PFSK-1 (cell line): Measurements from ENCODE around the gene KRT6B.

Experiments
- FOXP2 ChIP-seq: optimal IDR thresholded peaks from 2 replicates; pipeline ENCODE3; 2011; ENCODE audit warnings: borderline replicate concordance, control low read depth, inconsistent platforms; ENCODE audit not compliant: insufficient read depth; ENCODE audit errors: extremely low read length, extremely low read depth
- POLR2AphosphoS5 ChIP-seq: IDR thresholded peaks from 2 replicates; pipeline ENCODE4 v1.6.1; 2012; ENCODE audit warnings: low read depth, mild to moderate bottlenecking, control low read depth, low read length, moderate library complexity
- SIN3A ChIP-seq: IDR thresholded peaks from 2 replicates; pipeline ENCODE4 v1.6.1; 2012; ENCODE audit warnings: mild to moderate bottlenecking, low read length, moderate library complexity, borderline replicate concordance; ENCODE audit not compliant: insufficient read depth
- TAF1 ChIP-seq: IDR thresholded peaks from 2 replicates; pipeline ENCODE4 v1.6.1; 2012; ENCODE audit warnings: low read length, control low read depth, borderline replicate concordance; ENCODE audit not compliant: insufficient read depth

GRCh38 chr12:52425466-52425865 lies 26.5 kb downstream of the KRT6B start:
- TF ChIP-seq TAF1 = no peak
- no peak for TF ChIP-seq POLR2AphosphoS5
- no peak for TF ChIP-seq FOXP2
- TF ChIP-seq SIN3A = no peak
